Heart left ventricle (tissue), 13 donors: ENCODE measurements around the gene VWA5B1.

ENCODE experiments used
- CTCF ChIP-seq, 12 donors: fragments of 200-600 bp; sonication (generic) in 4 of 12; IDR thresholded peaks; one replicate each; pipeline versions ENCODE4 v1.5.0 to v1.8.0; 2018 to 2022; ENCODE audit warnings: antibody characterized with exemption in 12 of 12, mild to moderate bottlenecking in 5 of 12
- POLR2A ChIP-seq, 2 donors: fragments of 450-650 bp; IDR thresholded peaks; one replicate each; pipeline ENCODE4 v1.6.1; 2017; ENCODE audit warnings: antibody characterized with exemption in 2 of 2, mild to moderate bottlenecking in 2 of 2, moderate library complexity in 2 of 2
- donor health status: ischemic (EF 13 %, LVEDD 7.1; RV severe dilation, severe dysfunction).
- donor health status: DM: no; HTN: yes; CAD: no.
- donor health status: DM: no; HTN: no; CAD: no.
- donor health status: ischemic (EF 25% LVEDD 6.9; RV normal size, moderate dysfunction).
- donor health status: ischemic (EF 25% LVEDD 5.7; RV mildly dilated, moderate dysfunction).
- donor health status: ischemic (EF 35%, LVEDD 5.7; RV mildly dilated, moderate dysfunction).
- donor health status: nonischemic (EF 11% LVEDD 7.7; RV severe dilation, severe dysfunction).
- donor health status: DM: yes; HTN: yes; CAD: no.
- donor health status: PGD.
- donor health status: ischemic (EF 29% LVEDD 5.4; RV normal size, mild dysfunction).
- donor health status: nonischemic (EF 23%, LVEDD 6.1; RV moderate dilation, normal function).

- TF ChIP-seq CTCF (IDR thresholded peaks at IDR 0.05): no peak
- no peak for TF ChIP-seq POLR2A (IDR thresholded peaks at IDR 0.05)
Observed at GRCh38 chr1:20255666-20256065, 35.0 kb upstream of the VWA5B1 start.
